T-helper 1 cell (primary cell): Measurements from ENCODE around the gene PRMT9.

Source experiments
- DNase-seq, 5 donors: peaks; one replicate each; pipeline ENCODE4 v3.0.0-alpha.2; 2012 to 2020

PRMT9 gene

GRCh38 chr4:147678796-147679549 is 5.0 kb downstream of the PRMT9 start:
- no peak for DNase-seq

- no peak for DNase-seq
Measured at GRCh38 chr4:147678106-147678505, 5.9 kb downstream of the PRMT9 start.

- DNase-seq = no peak
Measured at GRCh38 chr4:147674496-147674895, 9.5 kb downstream of the PRMT9 start.

DNA sequence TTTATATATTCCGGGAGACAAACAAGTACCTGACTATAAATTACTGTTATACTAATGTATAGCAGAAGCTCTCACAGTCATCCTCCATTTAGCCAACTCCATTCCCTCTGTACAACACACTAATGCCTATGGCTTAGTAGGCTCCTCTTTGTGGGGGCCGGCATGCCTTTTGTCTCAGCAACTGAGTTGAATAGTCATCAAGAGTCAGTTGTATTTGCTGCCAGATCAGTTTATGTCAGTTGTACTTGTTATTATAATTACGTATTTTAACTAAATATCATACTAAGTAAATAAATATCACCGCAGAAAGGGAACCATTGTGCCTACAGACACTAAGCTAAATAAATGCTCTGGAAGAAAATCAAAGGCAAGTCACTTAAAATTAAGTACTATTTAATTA is 9.9 kb downstream of the PRMT9 start:
- DNase-seq = no peak

DNA sequence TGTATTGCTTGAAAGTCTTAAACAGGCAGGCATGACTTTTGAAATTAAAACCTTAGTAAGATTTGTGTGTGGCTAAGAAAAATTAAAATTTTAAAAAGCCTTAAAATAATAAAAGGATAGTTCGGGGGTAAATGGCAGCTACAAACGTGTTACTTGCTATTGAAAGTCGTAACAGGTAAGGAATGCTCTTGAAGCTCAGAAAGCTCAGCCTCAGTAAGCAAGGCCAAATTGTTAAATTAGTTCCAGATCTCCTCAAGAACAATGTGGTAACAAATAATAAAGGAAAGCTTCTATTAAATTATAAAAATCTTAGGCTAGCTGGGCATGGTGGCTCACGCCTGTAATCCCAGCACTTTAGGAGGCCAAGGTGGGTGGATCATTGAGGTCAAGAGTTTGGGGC is 25.5 kb downstream of the PRMT9 start:
- DNase-seq = no peak

GRCh38 chr4:147655639-147656038 is 28.3 kb downstream of the PRMT9 start:
- DNase-seq = no peak

DNA sequence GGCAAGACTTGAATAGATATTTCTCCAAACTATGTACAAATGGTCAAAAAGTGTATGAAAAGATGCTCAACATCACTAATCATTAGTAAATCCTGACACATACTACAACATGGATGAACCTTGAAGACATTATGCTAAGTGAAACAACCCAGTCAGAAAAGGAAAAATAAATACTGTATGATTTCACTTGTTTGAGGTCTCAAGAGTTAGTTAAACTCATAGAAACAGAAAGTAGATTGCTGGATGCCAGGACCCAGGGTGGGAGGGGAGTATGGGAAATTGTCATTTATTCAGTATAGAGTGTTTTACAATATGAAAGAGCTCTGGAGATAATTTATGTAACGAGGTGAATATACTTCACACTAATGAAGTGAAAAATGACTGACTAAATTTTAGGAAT is 32.4 kb downstream of the PRMT9 start:
- DNase-seq = no peak

DNA sequence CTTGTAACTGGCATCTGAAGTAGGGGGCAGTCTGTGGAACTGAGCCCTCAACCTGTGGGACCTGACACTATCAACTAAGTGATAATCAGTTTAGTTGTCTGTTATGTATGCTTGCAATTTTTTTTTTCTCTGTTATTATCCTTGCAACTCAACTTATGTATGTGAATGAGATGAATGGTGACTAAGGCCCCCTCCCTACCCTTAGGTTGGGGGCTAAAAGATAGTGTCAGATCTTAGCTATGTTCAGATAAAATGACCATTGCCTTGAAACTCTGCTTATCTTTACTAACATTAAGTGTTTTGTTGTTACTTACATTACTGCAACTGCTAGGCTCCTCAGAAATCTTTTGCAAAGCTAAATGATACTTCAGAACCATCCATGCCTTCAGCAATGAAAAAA is 35.3 kb downstream of the PRMT9 start:
- DNase-seq = no peak

- DNase-seq = no peak
Measured at GRCh38 chr4:147645099-147645498, 38.9 kb downstream of the PRMT9 start.

GRCh38 chr4:147644471-147644870 is 39.5 kb downstream of the PRMT9 start:
- DNase-seq = no peak

GRCh38 chr4:147643616-147644015 is 40.3 kb downstream of the PRMT9 start:
- DNase-seq = no peak

DNA sequence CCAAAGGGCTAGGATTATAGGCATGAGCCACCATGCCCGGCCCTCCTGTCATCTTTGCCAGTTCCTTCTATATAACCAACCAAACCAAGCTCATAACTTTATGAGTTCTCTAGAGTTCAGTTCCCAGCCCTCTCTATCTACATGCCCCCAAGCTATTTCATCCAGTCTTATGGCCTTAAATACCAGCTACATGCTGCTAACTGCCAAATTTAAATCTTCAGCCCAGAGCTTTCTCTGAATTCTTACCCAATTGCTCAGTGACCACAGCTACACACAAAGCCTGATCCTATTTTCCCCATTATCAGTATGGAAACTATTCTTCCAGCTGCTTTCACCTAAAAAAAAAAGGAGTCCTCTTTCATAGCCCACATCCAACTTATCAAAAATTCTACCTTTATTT is 43.6 kb downstream of the PRMT9 start:
- no peak for DNase-seq

GRCh38 chr4:147639388-147639787 is 44.6 kb downstream of the PRMT9 start:
- DNase-seq = no peak

GRCh38 chr4:147638942-147639341 is 45.0 kb downstream of the PRMT9 start:
- DNase-seq = no peak

DNA sequence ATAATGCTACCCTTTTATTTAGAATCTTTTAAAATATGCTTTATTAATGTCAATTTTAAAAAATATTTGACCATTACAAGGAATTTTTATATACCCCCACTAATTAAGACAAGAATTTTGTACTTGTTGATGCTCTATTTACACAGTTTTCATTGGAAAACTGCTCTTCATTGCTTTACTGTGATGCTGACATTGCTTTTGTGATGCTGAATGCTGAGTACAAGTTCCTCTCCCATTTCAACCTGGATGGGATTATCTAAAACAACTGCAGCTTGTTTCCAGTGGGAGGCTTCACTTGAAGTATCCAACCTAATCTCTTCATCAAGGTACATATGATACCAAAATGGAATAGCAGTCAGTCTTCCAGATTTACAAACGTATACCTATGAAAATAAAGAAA is 45.6 kb downstream of the PRMT9 start:
- DNase-seq = no peak

- no peak for DNase-seq
Measured at GRCh38 chr4:147635348-147635747, 48.6 kb downstream of the PRMT9 start.

- DNase-seq = no peak
Measured at GRCh38 chr4:147633643-147634042, 50.3 kb downstream of the PRMT9 start.

DNA sequence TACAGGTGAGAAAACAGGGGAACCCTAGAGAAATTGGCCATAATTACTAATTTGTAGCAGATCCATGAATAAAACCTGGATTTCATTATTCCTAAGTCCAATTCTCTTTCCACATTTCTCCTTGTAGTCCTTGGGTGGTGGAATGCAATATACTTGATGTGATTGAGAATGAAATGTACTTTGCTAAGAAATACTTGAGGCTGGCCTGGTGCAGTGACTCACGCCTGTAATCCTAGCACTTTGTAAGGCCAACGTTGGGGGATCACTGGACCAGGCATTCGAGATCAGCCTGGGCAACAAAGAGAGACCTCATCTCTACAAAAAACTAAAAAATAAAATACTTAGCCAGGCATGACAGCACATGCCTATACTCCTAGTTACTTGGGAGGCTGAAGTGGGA is 50.9 kb downstream of the PRMT9 start:
- no peak for DNase-seq

- DNase-seq = no peak
Measured at GRCh38 chr4:147629783-147630730, 53.9 kb downstream of the PRMT9 start.

- DNase-seq = no peak
Measured at GRCh38 chr4:147628415-147628814, 55.5 kb downstream of the PRMT9 start.

- DNase-seq = no peak
Measured at GRCh38 chr4:147626903-147627302, 57.1 kb downstream of the PRMT9 start.

DNA sequence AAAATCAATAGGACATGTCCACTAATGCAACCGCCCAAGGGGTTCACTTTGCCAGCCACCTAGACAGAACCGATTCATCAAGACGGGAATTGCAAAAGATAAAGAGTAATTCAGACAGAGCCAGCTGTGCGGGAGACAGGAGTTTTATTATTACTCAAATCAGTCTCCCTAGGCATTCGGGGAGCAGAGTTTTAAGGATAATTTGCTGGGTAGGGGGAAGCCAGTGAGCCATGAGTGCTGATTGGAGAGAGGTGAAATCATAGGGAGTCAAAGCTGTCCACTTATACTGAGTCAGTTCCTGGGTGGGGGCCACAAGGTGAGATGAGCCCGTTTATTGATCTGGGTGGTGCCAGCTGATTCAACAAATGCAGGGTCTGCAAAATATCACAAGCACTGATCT is 58.2 kb downstream of the PRMT9 start:
- DNase-seq = no peak

- no peak for DNase-seq
Measured at GRCh38 chr4:147620315-147620714, 63.6 kb downstream of the PRMT9 start.
